ENCODE measurements around the gene SLC25A4. TPM values are rescaled to one million over a fixed set of nuclear protein-coding genes. Genes with fewer than 3 reads are reported as not detected.

The SLC25A4 gene
- total RNA-seq, 1 experiment from 2014 or later = 40.2 TPM

DNA sequence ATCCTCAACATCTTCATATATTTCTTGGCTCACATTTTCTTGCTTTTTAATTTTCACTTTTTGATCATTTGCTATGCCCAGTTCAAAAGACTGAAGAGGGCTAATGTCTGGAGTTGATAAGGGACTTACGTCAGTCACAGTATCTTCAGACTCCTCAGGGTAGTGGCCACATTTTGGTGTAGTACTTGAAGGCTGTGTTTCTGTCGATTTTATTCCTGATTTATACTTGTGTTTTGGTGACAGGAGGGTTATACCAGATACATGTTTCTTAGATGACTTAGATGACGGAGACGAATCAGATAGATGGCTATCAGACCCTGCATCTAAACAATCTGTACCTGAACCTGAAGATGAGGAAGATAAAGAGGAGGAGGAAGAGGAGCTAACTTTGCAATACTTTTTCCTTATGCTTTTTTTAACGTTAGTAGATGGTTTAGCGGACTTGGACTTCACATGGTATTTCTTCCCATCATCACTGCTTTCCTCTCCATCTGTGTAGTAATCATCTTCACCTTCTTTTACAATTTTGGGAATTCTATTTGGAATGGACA, 47.3 kb downstream of the SLC25A4 start:
- Mint-ChIP-seq H3K27me3 (ENCODE audit: low read depth) (no peaks in the 10 kb centered on the region), H3K4me3 (no peak overlapping the region), H3K4me1 (peaks cover 4% of the 10 kb centered on the region; the same call in 1 of the 2 replicates), H3K36me3 (peaks cover 13% of the 10 kb centered on the region), H3K9me3 (no peaks in the 10 kb centered on the region), H3K27ac (no peak overlapping the region; the same call in 1 of the 2 replicates)
- DNase-seq (ENCODE audit: low spot score) = no peak
- ChIA-PET CTCF (no interaction called here), POLR2A (no interaction called here)
- no peak for ATAC-seq
- TF ChIP-seq, protein P1, sequence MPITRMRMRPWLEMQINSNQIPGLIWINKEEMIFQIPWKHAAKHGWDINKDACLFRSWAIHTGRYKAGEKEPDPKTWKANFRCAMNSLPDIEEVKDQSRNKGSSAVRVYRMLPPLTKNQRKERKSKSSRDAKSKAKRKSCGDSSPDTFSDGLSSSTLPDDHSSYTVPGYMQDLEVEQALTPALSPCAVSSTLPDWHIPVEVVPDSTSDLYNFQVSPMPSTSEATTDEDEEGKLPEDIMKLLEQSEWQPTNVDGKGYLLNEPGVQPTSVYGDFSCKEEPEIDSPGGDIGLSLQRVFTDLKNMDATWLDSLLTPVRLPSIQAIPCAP (CRISPR knock-in tag; IDR thresholded peaks at IDR 0.05) = no peak
- TF ChIP-seq, protein P2, sequence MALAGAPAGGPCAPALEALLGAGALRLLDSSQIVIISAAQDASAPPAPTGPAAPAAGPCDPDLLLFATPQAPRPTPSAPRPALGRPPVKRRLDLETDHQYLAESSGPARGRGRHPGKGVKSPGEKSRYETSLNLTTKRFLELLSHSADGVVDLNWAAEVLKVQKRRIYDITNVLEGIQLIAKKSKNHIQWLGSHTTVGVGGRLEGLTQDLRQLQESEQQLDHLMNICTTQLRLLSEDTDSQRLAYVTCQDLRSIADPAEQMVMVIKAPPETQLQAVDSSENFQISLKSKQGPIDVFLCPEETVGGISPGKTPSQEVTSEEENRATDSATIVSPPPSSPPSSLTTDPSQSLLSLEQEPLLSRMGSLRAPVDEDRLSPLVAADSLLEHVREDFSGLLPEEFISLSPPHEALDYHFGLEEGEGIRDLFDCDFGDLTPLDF (CRISPR knock-in tag; IDR thresholded peaks at IDR 0.05) = no peak
- no peak for TF ChIP-seq ZNF317 (CRISPR knock-in tag; IDR thresholded peaks at IDR 0.05; ENCODE audit: borderline replicate concordance, low read depth)
- TF ChIP-seq, protein P3, sequence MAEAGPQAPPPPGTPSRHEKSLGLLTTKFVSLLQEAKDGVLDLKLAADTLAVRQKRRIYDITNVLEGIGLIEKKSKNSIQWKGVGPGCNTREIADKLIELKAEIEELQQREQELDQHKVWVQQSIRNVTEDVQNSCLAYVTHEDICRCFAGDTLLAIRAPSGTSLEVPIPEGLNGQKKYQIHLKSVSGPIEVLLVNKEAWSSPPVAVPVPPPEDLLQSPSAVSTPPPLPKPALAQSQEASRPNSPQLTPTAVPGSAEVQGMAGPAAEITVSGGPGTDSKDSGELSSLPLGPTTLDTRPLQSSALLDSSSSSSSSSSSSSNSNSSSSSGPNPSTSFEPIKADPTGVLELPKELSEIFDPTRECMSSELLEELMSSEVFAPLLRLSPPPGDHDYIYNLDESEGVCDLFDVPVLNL (CRISPR knock-in tag; IDR thresholded peaks at IDR 0.05; ENCODE audit: borderline replicate concordance, low read depth) = no peak
- TF ChIP-seq, protein P4, sequence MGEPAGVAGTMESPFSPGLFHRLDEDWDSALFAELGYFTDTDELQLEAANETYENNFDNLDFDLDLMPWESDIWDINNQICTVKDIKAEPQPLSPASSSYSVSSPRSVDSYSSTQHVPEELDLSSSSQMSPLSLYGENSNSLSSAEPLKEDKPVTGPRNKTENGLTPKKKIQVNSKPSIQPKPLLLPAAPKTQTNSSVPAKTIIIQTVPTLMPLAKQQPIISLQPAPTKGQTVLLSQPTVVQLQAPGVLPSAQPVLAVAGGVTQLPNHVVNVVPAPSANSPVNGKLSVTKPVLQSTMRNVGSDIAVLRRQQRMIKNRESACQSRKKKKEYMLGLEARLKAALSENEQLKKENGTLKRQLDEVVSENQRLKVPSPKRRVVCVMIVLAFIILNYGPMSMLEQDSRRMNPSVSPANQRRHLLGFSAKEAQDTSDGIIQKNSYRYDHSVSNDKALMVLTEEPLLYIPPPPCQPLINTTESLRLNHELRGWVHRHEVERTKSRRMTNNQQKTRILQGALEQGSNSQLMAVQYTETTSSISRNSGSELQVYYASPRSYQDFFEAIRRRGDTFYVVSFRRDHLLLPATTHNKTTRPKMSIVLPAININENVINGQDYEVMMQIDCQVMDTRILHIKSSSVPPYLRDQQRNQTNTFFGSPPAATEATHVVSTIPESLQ (CRISPR knock-in tag; IDR thresholded peaks at IDR 0.05) = no peak
- TF ChIP-seq ZNF219 (CRISPR knock-in tag; IDR thresholded peaks at IDR 0.05; ENCODE audit: borderline replicate concordance) = no peak

DNA sequence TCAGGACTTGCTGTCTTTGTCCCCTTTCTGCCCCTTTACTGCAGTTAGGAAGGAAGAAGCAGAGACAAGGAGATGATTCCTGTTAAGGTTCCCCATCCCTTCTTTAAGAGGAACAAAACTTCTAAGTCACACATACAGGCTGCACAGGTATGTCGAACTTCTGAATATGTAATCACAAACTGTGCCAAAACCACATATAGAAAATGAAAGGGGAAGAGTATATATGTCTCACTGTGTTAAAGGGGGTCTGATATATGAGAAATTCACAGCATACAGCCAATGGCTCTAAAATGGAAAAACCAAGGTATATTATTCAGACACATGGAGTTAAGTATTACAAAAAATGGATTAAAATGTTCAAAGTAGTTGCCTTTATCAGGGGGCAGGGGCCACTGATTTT, 49.0 kb downstream of the SLC25A4 start:
- Mint-ChIP-seq H3K27ac (peak overlapping the region; percentile 9; the same call in 1 of the 2 replicates), H3K4me1 (peaks cover 4% of the 10 kb centered on the region; the same call in 1 of the 2 replicates), H3K4me3 (no peak overlapping the region), H3K27me3 (ENCODE audit: low read depth) (no peaks in the 10 kb centered on the region), H3K9me3 (no peaks in the 10 kb centered on the region), H3K36me3 (peaks cover 13% of the 10 kb centered on the region)
- CTCF ChIA-PET = interaction anchor here (0.6 to 3.1 kb wide), 2 partner anchors 9 to 20 kb away, joined by 4 to 12 read pairs; no protein-coding TSS in a partner anchor
- DNase-seq (ENCODE audit: low spot score) = no peak
- TF ChIP-seq ZNF396 (CRISPR knock-in tag; IDR thresholded peaks at IDR 0.05; ENCODE audit: borderline replicate concordance) = no peak
- no peak for TF ChIP-seq SOX15 (CRISPR knock-in tag; IDR thresholded peaks at IDR 0.05)
- POLR2A ChIA-PET = no interaction called here
- no peak for ATAC-seq

DNA sequence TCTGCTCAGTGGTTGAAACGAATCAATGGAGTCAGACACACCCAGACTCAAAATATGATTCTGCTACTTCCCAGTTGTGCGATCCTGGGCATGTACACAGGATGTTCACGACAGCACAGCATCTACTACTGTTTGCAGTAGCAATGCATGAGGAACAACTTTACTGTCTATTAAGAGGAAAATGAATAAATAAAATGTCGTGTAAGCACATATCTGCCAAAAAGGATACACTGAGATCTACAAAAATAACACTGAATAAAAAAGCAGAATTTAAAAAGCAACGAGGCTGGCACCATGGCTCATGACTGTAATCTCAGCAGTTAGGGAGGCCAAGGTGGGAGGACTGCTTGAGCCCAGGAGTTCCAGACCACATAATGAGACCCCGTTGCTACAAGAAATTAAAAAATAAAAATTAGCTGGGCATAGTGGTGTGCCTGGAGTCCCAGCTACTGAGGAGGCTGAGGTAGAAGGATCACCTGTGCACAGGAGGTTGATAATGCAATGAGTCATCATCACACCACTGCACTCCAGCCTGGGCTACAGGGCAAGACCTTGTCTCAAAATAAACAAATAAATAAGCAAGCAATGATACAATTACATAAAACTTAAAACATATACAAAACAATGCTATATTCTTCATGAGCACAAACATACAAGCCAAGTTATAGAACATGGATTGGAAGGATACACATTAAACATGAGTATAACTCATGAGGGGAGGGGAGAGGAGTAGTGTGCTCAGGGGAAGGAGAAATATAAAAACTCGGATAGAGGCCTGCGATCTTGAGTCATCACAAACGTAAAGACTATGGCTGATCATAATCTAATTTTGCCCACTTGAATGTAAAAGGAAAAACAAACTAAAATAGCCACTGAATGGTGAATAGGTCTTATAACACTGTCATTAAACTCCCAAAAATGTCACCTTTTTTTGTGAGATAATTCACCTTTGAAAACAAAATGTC, 52.1 kb downstream of the SLC25A4 start:
- ChIA-PET POLR2A (no interaction called here), CTCF (interaction anchor here (4.4 kb wide), 1 partner anchor 11 kb away, joined by 21 read pairs; no protein-coding TSS in a partner anchor)
- Mint-ChIP-seq H3K4me1 (peaks cover 4% of the 10 kb centered on the region; the same call in 1 of the 2 replicates), H3K27ac (peak overlapping the region; percentile 42; the same call in 1 of the 2 replicates), H3K27me3 (ENCODE audit: low read depth) (no peaks in the 10 kb centered on the region), H3K36me3 (peaks cover 7% of the 10 kb centered on the region), H3K4me3 (no peak overlapping the region), H3K9me3 (no peaks in the 10 kb centered on the region)
- DNase-seq (ENCODE audit: low spot score) (no peak), ATAC-seq (no peak)
- TF ChIP-seq, protein P5, sequence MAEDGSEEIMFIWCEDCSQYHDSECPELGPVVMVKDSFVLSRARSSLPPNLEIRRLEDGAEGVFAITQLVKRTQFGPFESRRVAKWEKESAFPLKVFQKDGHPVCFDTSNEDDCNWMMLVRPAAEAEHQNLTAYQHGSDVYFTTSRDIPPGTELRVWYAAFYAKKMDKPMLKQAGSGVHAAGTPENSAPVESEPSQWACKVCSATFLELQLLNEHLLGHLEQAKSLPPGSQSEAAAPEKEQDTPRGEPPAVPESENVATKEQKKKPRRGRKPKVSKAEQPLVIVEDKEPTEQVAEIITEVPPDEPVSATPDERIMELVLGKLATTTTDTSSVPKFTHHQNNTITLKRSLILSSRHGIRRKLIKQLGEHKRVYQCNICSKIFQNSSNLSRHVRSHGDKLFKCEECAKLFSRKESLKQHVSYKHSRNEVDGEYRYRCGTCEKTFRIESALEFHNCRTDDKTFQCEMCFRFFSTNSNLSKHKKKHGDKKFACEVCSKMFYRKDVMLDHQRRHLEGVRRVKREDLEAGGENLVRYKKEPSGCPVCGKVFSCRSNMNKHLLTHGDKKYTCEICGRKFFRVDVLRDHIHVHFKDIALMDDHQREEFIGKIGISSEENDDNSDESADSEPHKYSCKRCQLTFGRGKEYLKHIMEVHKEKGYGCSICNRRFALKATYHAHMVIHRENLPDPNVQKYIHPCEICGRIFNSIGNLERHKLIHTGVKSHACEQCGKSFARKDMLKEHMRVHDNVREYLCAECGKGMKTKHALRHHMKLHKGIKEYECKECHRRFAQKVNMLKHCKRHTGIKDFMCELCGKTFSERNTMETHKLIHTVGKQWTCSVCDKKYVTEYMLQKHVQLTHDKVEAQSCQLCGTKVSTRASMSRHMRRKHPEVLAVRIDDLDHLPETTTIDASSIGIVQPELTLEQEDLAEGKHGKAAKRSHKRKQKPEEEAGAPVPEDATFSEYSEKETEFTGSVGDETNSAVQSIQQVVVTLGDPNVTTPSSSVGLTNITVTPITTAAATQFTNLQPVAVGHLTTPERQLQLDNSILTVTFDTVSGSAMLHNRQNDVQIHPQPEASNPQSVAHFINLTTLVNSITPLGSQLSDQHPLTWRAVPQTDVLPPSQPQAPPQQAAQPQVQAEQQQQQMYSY (CRISPR knock-in tag; IDR thresholded peaks at IDR 0.05) = no peak
- no peak for TF ChIP-seq EMX1 (CRISPR knock-in tag; IDR thresholded peaks at IDR 0.05)
- no peak for TF ChIP-seq ZNF138 (CRISPR knock-in tag; conservative IDR thresholded peaks at IDR 0.05)

All from WTC11 (cell line).